CD4-positive, alpha-beta memory T cell (primary cell): ENCODE results near the gene EYS. TPM values are rescaled to one million over a fixed set of nuclear protein-coding genes. Genes with fewer than 3 reads are reported as not detected.
"Not testable (repeated sequence)": the region's sequence is repeated elsewhere in the genome, so short reads cannot be mapped to it uniquely, and the experiment has no call there.

ENCODE experiments used
- CTCF ChIA-PET: fragments of 350-600 bp; sonication (Branson Sonifier 250); formaldehyde crosslinking; loops from one replicate; lab custom pipeline; 2021; ENCODE audit warnings: inconsistent platforms; ENCODE audit not compliant: partially characterized antibody; lab: Charles Lee
- POLR2A ChIA-PET: fragments of 350-600 bp; sonication (Branson Sonifier 250); formaldehyde crosslinking; loops from one replicate; lab custom pipeline; 2021; ENCODE audit not compliant: partially characterized antibody; lab: Charles Lee
- DNase-seq, 5 donors: peaks; one replicate each; pipeline versions ENCODE4 v3.0.0 to v3.0.0-alpha.2; 2020 to 2022; ENCODE audit warnings: mixed read lengths in 1 of 5
- H3K27ac ChIP-seq: one replicate; pipeline ENCODE4 v1.7.0; 2013; ENCODE audit warnings: low read depth, low read length
- H3K27me3 ChIP-seq: 2 replicates; pipeline ENCODE4 v1.7.0; 2013; ENCODE audit warnings: mild to moderate bottlenecking, low read length, moderate library complexity; ENCODE audit not compliant: insufficient read depth
- H3K36me3 ChIP-seq: 2 replicates; pipeline ENCODE4 v1.7.0; 2013; ENCODE audit warnings: mild to moderate bottlenecking, low read length, moderate library complexity; ENCODE audit not compliant: insufficient read depth
- H3K4me1 ChIP-seq: 2 replicates; pipeline ENCODE4 v1.7.0; 2013; ENCODE audit warnings: mild to moderate bottlenecking, low read length, moderate library complexity; ENCODE audit not compliant: insufficient read depth
- H3K4me3 ChIP-seq, 2 donors: one replicate each; pipeline ENCODE4 v1.7.0; 2013; ENCODE audit warnings: low read length in 2 of 2, mild to moderate bottlenecking in 1 of 2
- H3K9me3 ChIP-seq, 2 donors: one replicate each; pipeline ENCODE4 v1.7.0; 2013; ENCODE audit warnings: low read length in 2 of 2, control low read depth in 1 of 2; ENCODE audit not compliant: control insufficient read depth in 1 of 2
- H3K27ac Mint-ChIP-seq, 7 donors: one replicate each; pipeline ENCODE4 v1.8.0; 2020 to 2021; ENCODE audit warnings: mixed read lengths in 7 of 7, mild to moderate bottlenecking in 6 of 7, inconsistent platforms in 3 of 7, moderate library complexity in 3 of 7
- H3K27me3 Mint-ChIP-seq, 2 donors: one replicate each; pipeline ENCODE4 v1.8.0; 2020 to 2021; ENCODE audit warnings: mixed read lengths in 2 of 2
- H3K36me3 Mint-ChIP-seq, 2 donors: one replicate each; pipeline ENCODE4 v1.8.0; 2020 to 2021; ENCODE audit warnings: mixed read lengths in 2 of 2, inconsistent platforms in 1 of 2, mild to moderate bottlenecking in 1 of 2
- H3K4me1 Mint-ChIP-seq, 4 donors: one replicate each; pipeline ENCODE4 v1.8.0; 2020 to 2021; ENCODE audit warnings: mixed read lengths in 4 of 4, mild to moderate bottlenecking in 1 of 4
- H3K4me3 Mint-ChIP-seq, 8 donors: one replicate each; pipeline ENCODE4 v1.8.0; 2020 to 2021; ENCODE audit warnings: mixed read lengths in 8 of 8, mild to moderate bottlenecking in 7 of 8, moderate library complexity in 6 of 8, inconsistent platforms in 3 of 8
- H3K9me3 Mint-ChIP-seq, 8 donors: one replicate each; pipeline ENCODE4 v1.8.0; 2020 to 2021; ENCODE audit warnings: mixed read lengths in 8 of 8, mild to moderate bottlenecking in 5 of 8, inconsistent platforms in 3 of 8, moderate library complexity in 1 of 8
- intact Hi-C: fragments of 100-400 bp; cut with micrococcal nuclease; formaldehyde crosslinking; loops from one replicate; pipeline ENCODE4 v1.15.1; 2023
- polyA plus RNA-seq, 2 donors: library from polyadenylated mRNA; unstranded; fragments of 300-500 nt; fragmentation: Illumina TruSeq; gene quantifications; one replicate each; pipeline ENCODE4 v1.2.3, GENCODE V29; 2021
- total RNA-seq, 2 experiments: library from RNA; stranded (reverse); gene quantifications; one replicate each; pipeline ENCODE4 v1.2.3, GENCODE V29; 2021

The EYS gene
- total and polyA plus RNA-seq, 4 experiments from 2014 or later = 0.17 to 0.20 TPM; not detected in 2

GRCh38 chr6:65410309-65410708, 296.7 kb downstream of the EYS start:
- Mint-ChIP-seq H3K9me3 (peaks cover 2 to 19% (median 8%) of the 10 kb centered on the region in 8 donors), H3K27ac (no peak overlapping the region), H3K27me3 (no peaks in the 10 kb centered on the region), H3K4me1 (no peaks in the 10 kb centered on the region), H3K4me3 (no peak overlapping the region), H3K36me3 (no peaks in the 10 kb centered on the region)
- POLR2A ChIA-PET = no interaction called here
- Histone ChIP-seq H3K27me3 (no peaks in the 10 kb centered on the region), H3K36me3 (no peaks in the 10 kb centered on the region), H3K9me3 (no peaks in the 10 kb centered on the region), H3K4me3 (no peak overlapping the region), H3K27ac (no peak overlapping the region), H3K4me1 (no peaks in the 10 kb centered on the region)
- DNase-seq = no peak
- CTCF ChIA-PET = no interaction called here
- intact Hi-C loops = no loop called here

GRCh38 chr6:65402564-65402963, 304.5 kb downstream of the EYS start:
- H3K36me3 Mint-ChIP-seq = no peaks in the 10 kb centered on the region
- H3K4me1 Mint-ChIP-seq = no peaks in the 10 kb centered on the region
- Histone ChIP-seq H3K4me1 (no peaks in the 10 kb centered on the region), H3K4me3 (no peak overlapping the region), H3K9me3 (no peaks in the 10 kb centered on the region), H3K36me3 (no peaks in the 10 kb centered on the region), H3K27me3 (no peaks in the 10 kb centered on the region), H3K27ac (no peak overlapping the region)
- H3K27ac Mint-ChIP-seq = no peak overlapping the region
- intact Hi-C loops = no loop called here
- ChIA-PET POLR2A (no interaction called here), CTCF (no interaction called here)
- no peaks in the 10 kb centered on the region for H3K27me3 Mint-ChIP-seq
- H3K9me3 Mint-ChIP-seq = peaks cover 2 to 21% (median 6%) of the 10 kb centered on the region in 8 donors
- H3K4me3 Mint-ChIP-seq = no peak overlapping the region
- no peak for DNase-seq

GRCh38 chr6:65399355-65400084, 307.5 kb downstream of the EYS start:
- H3K27me3 Mint-ChIP-seq = no peaks in the 10 kb centered on the region
- H3K4me1 Mint-ChIP-seq = no peaks in the 10 kb centered on the region
- ChIA-PET POLR2A (no interaction called here), CTCF (no interaction called here)
- Histone ChIP-seq H3K27ac (no peak overlapping the region), H3K9me3 (no peaks in the 10 kb centered on the region), H3K27me3 (no peaks in the 10 kb centered on the region), H3K4me3 (no peak overlapping the region), H3K4me1 (no peaks in the 10 kb centered on the region), H3K36me3 (no peaks in the 10 kb centered on the region)
- no peak for DNase-seq
- H3K27ac Mint-ChIP-seq = no peak overlapping the region
- no peaks in the 10 kb centered on the region for H3K36me3 Mint-ChIP-seq
- intact Hi-C loops = no loop called here
- peaks cover 0 to 24% (median 4%) of the 10 kb centered on the region in 8 donors for H3K9me3 Mint-ChIP-seq
- H3K4me3 Mint-ChIP-seq = no peak overlapping the region

- H3K36me3 ChIP-seq = no peaks in the 10 kb centered on the region
- Mint-ChIP-seq H3K4me3 (no peak overlapping the region), H3K27ac (no peak overlapping the region), H3K27me3 (no peaks in the 10 kb centered on the region), H3K36me3 (no peaks in the 10 kb centered on the region), H3K9me3 (peaks cover 0 to 24% (median 5%) of the 10 kb centered on the region in 8 donors), H3K4me1 (no peaks in the 10 kb centered on the region)
- intact Hi-C loops = no loop called here
- H3K9me3 ChIP-seq = no peaks in the 10 kb centered on the region
- H3K4me3 ChIP-seq = no peak overlapping the region
- H3K4me1 ChIP-seq = no peaks in the 10 kb centered on the region
- CTCF ChIA-PET = no interaction called here
- no peak overlapping the region for H3K27ac ChIP-seq
- no peak for DNase-seq
- POLR2A ChIA-PET = no interaction called here
- H3K27me3 ChIP-seq = no peaks in the 10 kb centered on the region
These were observed 308.2 kb downstream of the EYS start for GRCh38 chr6:65398851-65399250.

GRCh38 chr6:65350530-65350929, 356.5 kb downstream of the EYS start:
- H3K27ac ChIP-seq = no peak overlapping the region
- Mint-ChIP-seq H3K4me3 (no peak overlapping the region), H3K9me3 (peaks cover 0 to 14% (median 6%) of the 10 kb centered on the region in 8 donors), H3K36me3 (no peaks in the 10 kb centered on the region), H3K27me3 (no peaks in the 10 kb centered on the region), H3K27ac (no peak overlapping the region), H3K4me1 (no peaks in the 10 kb centered on the region)
- ChIA-PET CTCF (no interaction called here), POLR2A (no interaction called here)
- intact Hi-C loops = no loop called here
- no peaks in the 10 kb centered on the region for H3K36me3 ChIP-seq
- no peak for DNase-seq
- no peaks in the 10 kb centered on the region for H3K9me3 ChIP-seq
- H3K27me3 ChIP-seq = no peaks in the 10 kb centered on the region
- H3K4me3 ChIP-seq = no peak overlapping the region
- no peaks in the 10 kb centered on the region for H3K4me1 ChIP-seq

- DNase-seq, intact Hi-C loops, H3K27ac Mint-ChIP-seq, CTCF ChIA-PET, POLR2A ChIA-PET, H3K27me3 ChIP-seq, H3K4me1 ChIP-seq, H3K27ac ChIP-seq, H3K36me3 Mint-ChIP-seq, H3K4me1 Mint-ChIP-seq, H3K4me3 Mint-ChIP-seq, H3K9me3 ChIP-seq, H3K27me3 Mint-ChIP-seq, H3K4me3 ChIP-seq, H3K9me3 Mint-ChIP-seq, H3K36me3 ChIP-seq: not testable (repeated sequence)
These were observed 404.4 kb downstream of the EYS start for GRCh38 chr6:65302655-65303054.

- no peaks in the 10 kb centered on the region for H3K4me1 ChIP-seq
- H3K27me3 ChIP-seq = no peaks in the 10 kb centered on the region
- Mint-ChIP-seq H3K27me3 (no peaks in the 10 kb centered on the region), H3K36me3 (no peaks in the 10 kb centered on the region), H3K4me1 (no peaks in the 10 kb centered on the region), H3K27ac (no peak overlapping the region), H3K9me3 (peaks cover 0 to 6% (median 0%) of the 10 kb centered on the region in 8 donors), H3K4me3 (no peak overlapping the region)
- no peak for DNase-seq
- H3K36me3 ChIP-seq = no peaks in the 10 kb centered on the region
- POLR2A ChIA-PET = no interaction called here
- no peaks in the 10 kb centered on the region for H3K9me3 ChIP-seq
- H3K4me3 ChIP-seq = no peak overlapping the region
- CTCF ChIA-PET = no interaction called here
- intact Hi-C loops = no loop called here
- H3K27ac ChIP-seq = no peak overlapping the region
These were observed 407.8 kb downstream of the EYS start for GRCh38 chr6:65299236-65299635.
